BLaER1 treated with 17β-estradiol and CSF1 and Interleukin-3, amounts not matched to agents 10 nM and 100 nM (cell line): ENCODE results near the gene KERA.

Experiments
- H3K27ac ChIP-seq, 11 experiments: shearing (Covaris generic); formaldehyde crosslinking; 2 replicates each; pipeline ENCODE4 v1.8.1; 2022
- H3K27me3 ChIP-seq, 11 experiments: shearing (Covaris generic); formaldehyde crosslinking; 2 replicates each; pipeline ENCODE4 v1.8.1; 2022
- H3K36me3 ChIP-seq, 11 experiments: shearing (Covaris generic); formaldehyde crosslinking; 2 replicates each; pipeline ENCODE4 v1.8.1; 2022
- H3K4me1 ChIP-seq, 10 experiments: shearing (Covaris generic); formaldehyde crosslinking; 2 replicates each; pipeline ENCODE4 v1.8.1; 2022
- H3K4me2 ChIP-seq, 11 experiments: shearing (Covaris generic); formaldehyde crosslinking; 2 replicates each; pipeline ENCODE4 v1.8.1; 2022
- H3K4me3 ChIP-seq, 10 experiments: shearing (Covaris generic); formaldehyde crosslinking; 2 replicates each; pipeline ENCODE4 v1.8.1; 2022
- H3K9ac ChIP-seq, 11 experiments: shearing (Covaris generic); formaldehyde crosslinking; 2 replicates each; pipeline ENCODE4 v1.8.1; 2022
- H3K9me3 ChIP-seq, 11 experiments: shearing (Covaris generic); formaldehyde crosslinking; replicated peaks in 1 of 11; 2 replicates each; pipeline ENCODE4 v1.8.1; 2022
- H4K20me1 ChIP-seq, 11 experiments: shearing (Covaris generic); formaldehyde crosslinking; 2 replicates each; pipeline ENCODE4 v1.8.1; 2022
- Cebpa-rat ChIP-seq, 11 experiments: shearing (Covaris generic); IDR thresholded peaks; 2 replicates each; pipeline ENCODE4 v1.8.1; 2022

Gene KERA

GRCh38 chr12:91001306-91001705, 56.5 kb downstream of the KERA start:
- H3K4me3 ChIP-seq: no peak overlapping the region
- TF ChIP-seq Cebpa-rat (IDR thresholded peaks at IDR 0.05): no peak
- no peaks in the 10 kb centered on the region for H3K4me1 ChIP-seq
- no peak overlapping the region for H3K4me2 ChIP-seq
- H3K27me3 ChIP-seq: no peaks in the 10 kb centered on the region
- no peaks in the 10 kb centered on the region for H3K9me3 ChIP-seq
- no peaks in the 10 kb centered on the region for H3K36me3 ChIP-seq
- H3K27ac ChIP-seq: no peak overlapping the region
- H4K20me1 ChIP-seq: no peaks in the 10 kb centered on the region
- no peak overlapping the region for H3K9ac ChIP-seq
